ENCODE measurements around the gene GRP. TPM values are rescaled to one million over a fixed set of nuclear protein-coding genes. Genes with fewer than 3 reads are reported as not detected.

The GRP gene
- total RNA-seq, 1 experiment from 2014 or later, result not detected

GRCh38 chr18:59228351-59228750 is 8.4 kb downstream of the GRP start:
- no peak overlapping the region for H3K27ac ChIP-seq (ENCODE audit: low read depth, low read length)
- RAD21 ChIA-PET (ENCODE audit: low non-redundant PET in 1 of 2, low total read pairs in 2 of 2, uncharacterized antibody in 2 of 2, unreplicated experiment in 2 of 2), result no interaction called here
- no peaks in the 10 kb centered on the region for H3K4me1 ChIP-seq (ENCODE audit: control insufficient read depth in 1 of 2, insufficient read depth in 2 of 2, low read length in 2 of 2)
- H3K27me3 ChIP-seq (ENCODE audit: insufficient read depth, low read length), result peaks cover 79% of the 10 kb centered on the region
- no peaks in the 10 kb centered on the region for H3K9me3 ChIP-seq (ENCODE audit: control insufficient read depth in 1 of 2, insufficient read depth in 1 of 2, low read depth in 1 of 2, low read length in 2 of 2)
- DNase-seq (ENCODE audit: low read depth, low spot score), result no peak
- no peaks in the 10 kb centered on the region for H4K20me1 ChIP-seq (ENCODE audit: insufficient read depth)
- TF ChIP-seq POLR2AphosphoS5 (IDR thresholded peaks at IDR 0.05; ENCODE audit: low read depth, low read length) (no peak), ATF3 (IDR thresholded peaks at IDR 0.05) (no peak), EZH2 (IDR thresholded peaks at IDR 0.05) (no peak), JUND (IDR thresholded peaks at IDR 0.05) (no peak), CEBPB (IDR thresholded peaks at IDR 0.05; ENCODE audit: low read depth) (no peak), ZNF274 (IDR thresholded peaks at IDR 0.05; ENCODE audit: low read depth, low read length) (no peak), ZFX (IDR thresholded peaks at IDR 0.05) (no peak), SIN3A (IDR thresholded peaks at IDR 0.05; ENCODE audit: low read depth) (no peak), FOSL1 (IDR thresholded peaks at IDR 0.05; ENCODE audit: low read depth) (no peak), YY1 (IDR thresholded peaks at IDR 0.05; ENCODE audit: extremely low read depth, insufficient replicate concordance, low read depth, low read length) (no peak), SRF (IDR thresholded peaks at IDR 0.05; ENCODE audit: low read depth) (no peak), EGR1 (IDR thresholded peaks at IDR 0.05; ENCODE audit: low read depth) (no peak), TCF7L2 (IDR thresholded peaks at IDR 0.05; ENCODE audit: borderline replicate concordance, extremely low read depth, insufficient read depth, insufficient read length) (no peak), CTCF (IDR thresholded peaks at IDR 0.05 in 2 of 3, conservative IDR thresholded peaks at IDR 0.05 in 1 of 3; ENCODE audit: borderline replicate concordance in 1 of 3, insufficient read depth in 1 of 3, low read depth in 2 of 3, low read length in 2 of 3) (no peak), CBX3 (IDR thresholded peaks at IDR 0.05; ENCODE audit: low read depth) (no peak), EZH2phosphoT487 (IDR thresholded peaks at IDR 0.05; ENCODE audit: borderline replicate concordance) (no peak)
- POLR2A ChIA-PET, result no interaction called here
- no peak overlapping the region for H3K4me2 ChIP-seq (ENCODE audit: low read length)
- no peaks in the 10 kb centered on the region for H3K9me2 ChIP-seq (ENCODE audit: insufficient read depth)
- no peak overlapping the region for H3K9ac ChIP-seq (ENCODE audit: low read length)
- CTCF ChIA-PET, result no interaction called here
- no peaks in the 10 kb centered on the region for H3K79me2 ChIP-seq (ENCODE audit: insufficient read depth, low read length)
- H2AFZ ChIP-seq (ENCODE audit: low read depth, low read length, poor library complexity, severe bottlenecking), result no peak overlapping the region
- ATAC-seq, result no peak
- intact Hi-C loops (cut with micrococcal nuclease), result no loop called here
- no TSS peak for BruUV-seq (replicated peaks)
- H3K36me3 ChIP-seq (ENCODE audit: control insufficient read depth in 1 of 2, insufficient read depth in 2 of 2, low read length in 2 of 2), result no peaks in the 10 kb centered on the region
- no peak overlapping the region for H3K4me3 ChIP-seq (replicated peaks in 1 of 2; ENCODE audit: low read depth in 1 of 2, low read length in 2 of 2)
